Left lobe of liver (tissue), 2 donors: Measurements from ENCODE around the gene ATP2A2. TPM values are rescaled to one million over a fixed set of nuclear protein-coding genes. Genes with fewer than 3 reads are reported as not detected.
A peak's percentile ranks its signal among the peaks of the same experiment; 100 is the strongest.
"Not testable (repeated sequence)": the region's sequence is repeated elsewhere in the genome, so short reads cannot be mapped to it uniquely, and the experiment has no call there.

Experiments
- ATAC-seq: fragments of 200-7000 bp; cut with Tn5 transposase; one replicate; pipeline ENCODE4 v1.9.1; 2020; ENCODE audit warnings: mild to moderate bottlenecking, moderate library complexity
- DNase-seq: peaks from one replicate; pipeline ENCODE4 v3.0.0-alpha.2; 2020; ENCODE audit warnings: low spot score
- total RNA-seq: library from RNA; stranded (reverse); gene quantifications from one replicate; pipeline ENCODE4 v1.2.1, GENCODE V29; 2021
- donor health status: DM: no; HTN: no; CAD: no; lungs with moderate emphysema.
- donor health status: DM: no; HTN: yes; CAD: no.

Gene ATP2A2
- total RNA-seq, 1 donor from 2014 or later = 118 TPM

GRCh38 chr12:110361216-110361615 lies 80.2 kb downstream of the ATP2A2 start:
- ATAC-seq = no peak
- no peak for DNase-seq

- DNase-seq = no peak
- ATAC-seq = no peak
These were observed 84.7 kb downstream of the ATP2A2 start for GRCh38 chr12:110365489-110366320.

- ATAC-seq = peak; percentile 16
- no peak for DNase-seq
These were observed 85.5 kb downstream of the ATP2A2 start for GRCh38 chr12:110366321-110367142.

GRCh38 chr12:110367181-110367864 lies 86.3 kb downstream of the ATP2A2 start:
- ATAC-seq (peak; percentile 25), DNase-seq (no peak)

GRCh38 chr12:110369992-110370391 lies 88.9 kb downstream of the ATP2A2 start:
- DNase-seq = no peak
- ATAC-seq = no peak

GRCh38 chr12:110370732-110371231 lies 89.7 kb downstream of the ATP2A2 start:
- ATAC-seq = no peak
- DNase-seq = no peak

GRCh38 chr12:110371408-110372055 lies 90.5 kb downstream of the ATP2A2 start:
- ATAC-seq (no peak), DNase-seq (no peak)

GRCh38 chr12:110372056-110372425 lies 91.0 kb downstream of the ATP2A2 start:
- ATAC-seq = no peak
- no peak for DNase-seq

- ATAC-seq = no peak
- no peak for DNase-seq
These were observed 92.0 kb downstream of the ATP2A2 start for GRCh38 chr12:110373025-110373424.

- no peak for ATAC-seq
- DNase-seq = no peak
These were observed 92.4 kb downstream of the ATP2A2 start for GRCh38 chr12:110373425-110373824.

GRCh38 chr12:110373962-110374611 lies 93.0 kb downstream of the ATP2A2 start:
- ATAC-seq (no peak), DNase-seq (no peak)

- DNase-seq, ATAC-seq: not testable (repeated sequence)
These were observed 97.2 kb downstream of the ATP2A2 start for GRCh38 chr12:110378131-110378790.

- no peak for ATAC-seq
- no peak for DNase-seq
These were observed 98.2 kb downstream of the ATP2A2 start for GRCh38 chr12:110379197-110379596.

GRCh38 chr12:110379631-110380030 lies 98.6 kb downstream of the ATP2A2 start:
- ATAC-seq (no peak), DNase-seq (no peak)

- no peak for ATAC-seq
- no peak for DNase-seq
These were observed 101.6 kb downstream of the ATP2A2 start for GRCh38 chr12:110382683-110383082.

Other genes starting within 250 kb of the ATP2A2 start
- gene C12orf76, start 232.7 kb upstream of the ATP2A2 start, total RNA-seq = 6.7 TPM
- 2.3 TPM for gene IFT81, start 156.9 kb upstream of the ATP2A2 start, total RNA-seq
- gene ANAPC7, start 122.5 kb downstream of the ATP2A2 start, total RNA-seq = 15.5 TPM
- 54.0 TPM for gene ARPC3, start 169.1 kb downstream of the ATP2A2 start, total RNA-seq
- gene GPN3, start 187.0 kb downstream of the ATP2A2 start, total RNA-seq = 16.6 TPM
- 2.2 TPM for gene FAM216A, start 187.6 kb downstream of the ATP2A2 start, total RNA-seq
- 42.3 TPM for gene VPS29, start 220.9 kb downstream of the ATP2A2 start, total RNA-seq
- 0.25 TPM for gene RAD9B, start 221.1 kb downstream of the ATP2A2 start, total RNA-seq